Measurements from ENCODE around the gene SCP2.

Gene SCP2

DNA sequence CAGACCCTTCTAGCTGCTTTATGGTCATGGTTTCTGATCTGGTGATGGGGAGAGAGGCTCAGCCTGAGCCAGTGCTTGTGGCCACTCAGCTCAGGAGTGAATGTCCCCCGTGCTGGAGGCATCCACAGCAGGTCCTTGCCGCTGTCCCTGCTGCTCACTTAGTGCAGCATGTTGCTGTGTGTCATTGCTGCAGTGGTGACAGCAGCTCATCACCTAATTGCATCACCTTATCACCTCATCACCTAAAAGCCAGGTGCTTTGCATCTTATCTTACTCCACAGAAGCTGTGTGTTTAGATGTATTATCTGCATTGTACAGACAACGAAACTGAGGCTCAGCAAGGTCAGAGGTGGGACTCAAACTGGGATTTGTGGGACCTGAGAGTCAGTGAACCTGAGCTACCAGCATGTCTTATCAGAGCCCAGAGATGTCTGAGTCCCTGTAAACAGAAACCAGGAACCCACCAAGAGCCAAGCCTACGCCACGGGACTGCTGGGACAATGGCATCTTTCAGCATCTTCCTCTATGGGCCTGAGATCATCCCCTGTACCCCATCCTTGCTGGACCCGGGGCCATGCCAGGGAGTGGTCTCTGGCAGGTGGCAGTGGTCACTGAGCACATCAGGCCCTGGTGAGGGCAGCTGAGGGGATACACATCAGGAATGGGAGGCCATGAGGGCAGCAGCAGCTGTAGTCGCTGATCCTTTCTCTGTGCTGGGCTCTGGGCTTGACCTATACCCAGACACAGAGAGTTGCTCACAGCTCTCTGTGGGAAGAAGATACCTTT lies 141.4 kb downstream of the SCP2 start:
- no peak for DNase-seq (ENCODE audit: low read depth in 3 of 3)

DNA sequence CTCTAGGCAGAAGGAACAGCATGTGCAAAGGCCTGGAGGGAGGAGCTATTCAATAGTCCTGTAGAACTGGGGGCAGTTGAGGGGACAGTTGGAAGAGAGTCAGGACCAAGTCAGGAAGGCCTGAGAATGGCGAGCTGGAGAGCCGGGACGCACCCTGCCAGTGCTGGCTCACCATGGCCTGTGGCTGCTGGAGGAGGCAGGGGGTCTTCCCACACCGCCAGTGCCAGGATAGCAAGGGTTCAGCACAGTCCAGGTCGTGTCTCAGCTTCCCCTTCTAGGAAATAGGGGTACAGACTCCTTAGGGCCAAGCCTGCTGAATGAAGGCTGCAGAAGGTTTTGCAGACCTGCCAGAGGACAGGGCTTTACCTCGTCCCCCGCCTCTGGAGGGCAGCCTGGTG lies 142.2 kb downstream of the SCP2 start:
- no peak for DNase-seq (ENCODE audit: low read depth in 3 of 3)

DNA sequence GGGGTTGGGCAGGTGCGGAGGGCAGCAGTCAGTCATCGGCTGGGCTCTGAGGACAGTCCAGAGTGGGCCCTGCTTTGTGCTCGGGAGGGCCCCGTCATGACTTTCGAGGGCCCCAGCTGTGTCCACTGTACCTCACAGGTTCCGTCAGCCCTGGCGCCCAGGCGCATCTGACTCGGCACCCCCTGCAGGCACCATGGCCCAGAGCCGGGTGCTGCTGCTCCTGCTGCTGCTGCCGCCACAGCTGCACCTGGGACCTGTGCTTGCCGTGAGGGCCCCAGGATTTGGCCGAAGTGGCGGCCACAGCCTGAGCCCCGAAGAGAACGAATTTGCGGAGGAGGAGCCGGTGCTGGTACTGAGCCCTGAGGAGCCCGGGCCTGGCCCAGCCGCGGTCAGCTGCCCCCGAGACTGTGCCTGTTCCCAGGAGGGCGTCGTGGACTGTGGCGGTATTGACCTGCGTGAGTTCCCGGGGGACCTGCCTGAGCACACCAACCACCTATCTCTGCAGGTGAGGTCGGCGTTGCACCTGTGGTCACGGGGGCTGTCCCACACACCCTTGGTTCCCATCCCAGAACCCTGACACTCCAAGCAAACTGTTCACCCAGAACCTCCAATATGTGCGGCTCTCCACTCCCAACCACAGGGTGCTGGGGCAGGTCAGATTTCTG lies 142.7 kb downstream of the SCP2 start:
- no peak for DNase-seq (ENCODE audit: low read depth in 3 of 3)

DNA sequence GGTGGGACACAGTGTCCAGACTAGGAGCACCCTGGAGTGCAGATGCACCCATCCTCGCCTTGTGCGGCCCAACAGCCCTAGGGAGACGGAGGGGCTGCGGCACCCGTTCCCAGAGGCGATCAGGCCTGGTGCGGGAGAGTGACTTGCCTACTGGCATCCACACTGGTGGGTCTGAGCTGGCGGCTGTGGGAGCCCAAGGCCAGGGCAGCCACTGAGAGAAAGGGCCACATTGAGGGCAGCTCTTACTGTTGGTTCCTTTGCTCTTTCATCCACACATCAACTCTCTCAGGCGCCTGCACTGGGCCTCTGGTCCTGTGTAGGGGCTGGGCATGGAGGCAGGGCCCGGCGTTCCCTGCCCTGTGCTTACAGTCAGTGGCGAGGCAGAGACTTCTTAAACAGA lies 143.5 kb downstream of the SCP2 start:
- no peak for DNase-seq (ENCODE audit: low read depth in 3 of 3)

DNA sequence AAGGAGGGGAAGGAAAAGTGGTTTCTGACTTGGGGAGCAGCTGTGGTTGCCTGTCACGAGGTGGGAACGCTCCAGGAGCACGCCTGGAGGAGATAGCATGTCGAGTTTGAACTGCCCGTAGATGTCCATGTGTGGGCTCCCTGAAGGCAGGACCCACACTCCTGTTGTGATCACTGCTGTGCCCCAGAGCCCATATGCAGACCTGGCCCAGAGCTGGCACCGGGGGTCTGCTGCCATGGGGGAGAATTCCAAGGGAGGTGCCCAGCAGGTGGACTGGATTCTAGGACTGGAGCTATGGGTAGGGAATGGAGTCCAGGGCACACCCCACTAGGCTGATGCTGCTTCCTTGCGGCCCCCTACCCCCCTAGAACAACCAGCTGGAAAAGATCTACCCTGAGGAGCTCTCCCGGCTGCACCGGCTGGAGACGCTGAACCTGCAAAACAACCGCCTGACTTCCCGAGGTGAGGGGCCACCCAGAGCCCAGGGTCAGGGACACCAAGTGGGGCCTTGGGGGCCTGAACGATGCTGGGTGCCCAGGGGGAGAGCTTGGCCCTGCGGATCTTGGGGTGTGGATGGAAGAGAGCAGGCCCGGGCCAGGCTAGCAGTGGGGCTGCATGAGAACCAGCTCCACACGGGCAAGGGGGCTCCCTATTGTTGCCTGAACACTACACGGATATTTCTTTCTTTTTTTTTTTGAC lies 144.2 kb downstream of the SCP2 start:
- no peak for DNase-seq (ENCODE audit: low read depth in 3 of 3)

DNA sequence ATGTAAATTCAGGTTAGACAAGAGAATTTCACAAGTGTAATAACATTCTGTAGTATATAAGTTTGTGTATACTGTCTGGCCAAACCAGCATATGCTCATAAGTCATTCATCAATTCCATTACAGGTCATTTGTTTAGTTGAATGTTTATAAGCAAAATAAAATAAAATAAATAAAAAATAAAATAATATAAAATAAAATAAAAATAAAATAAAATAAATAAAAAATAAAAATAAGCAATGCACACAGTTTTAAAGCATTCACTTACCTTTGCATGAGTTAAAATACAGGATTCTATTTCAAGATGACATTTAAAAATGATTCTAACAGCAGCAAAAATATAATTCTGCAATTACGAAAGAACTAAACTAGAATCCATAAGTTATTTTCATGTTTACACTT lies 144.8 kb downstream of the SCP2 start:
- DNase-seq (ENCODE audit: low read depth in 3 of 3): no peak

DNA sequence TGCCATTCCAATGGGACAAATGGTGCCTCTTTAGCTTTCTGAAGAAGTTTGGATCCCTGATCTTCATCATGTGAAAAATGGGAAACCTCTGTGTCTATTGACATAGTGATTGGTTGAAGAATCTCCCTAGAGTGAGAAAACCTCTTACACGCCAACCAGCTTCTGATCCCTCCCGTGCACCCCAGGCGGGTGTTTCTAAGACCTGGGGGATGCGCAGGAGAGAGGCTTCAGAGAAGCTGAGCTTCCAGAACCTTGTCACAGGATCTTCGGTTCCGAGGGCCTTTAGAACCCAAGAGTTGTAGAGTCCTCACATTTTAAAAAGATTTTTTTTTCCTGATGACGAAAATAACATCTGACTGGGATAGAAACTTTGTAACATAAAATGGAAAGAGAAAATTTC lies 146.2 kb downstream of the SCP2 start:
- DNase-seq (ENCODE audit: low read depth in 3 of 3): no peak

DNA sequence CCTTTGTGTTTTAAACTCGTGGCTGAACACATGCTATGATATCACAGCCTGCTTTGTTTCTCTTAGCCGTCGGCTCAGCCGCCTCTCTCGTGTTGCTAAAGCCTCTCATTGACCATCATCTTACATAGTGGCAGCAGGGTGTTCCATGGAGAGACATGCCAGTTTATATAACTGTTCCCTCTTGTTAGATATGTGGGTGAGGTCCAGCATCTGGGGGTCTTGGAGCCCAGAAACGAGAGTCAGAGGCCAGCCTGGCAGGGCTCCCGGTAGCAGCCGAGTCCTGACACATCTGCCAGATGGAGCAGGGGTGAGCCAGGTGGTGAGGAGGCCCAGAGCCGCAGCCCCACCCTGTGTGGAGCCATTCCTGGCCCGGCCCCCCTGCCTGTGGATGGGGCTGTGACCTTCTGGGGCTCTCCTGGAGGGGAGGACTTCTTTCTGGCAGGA lies 146.8 kb downstream of the SCP2 start:
- DNase-seq (ENCODE audit: low read depth in 3 of 3): no peak

DNA sequence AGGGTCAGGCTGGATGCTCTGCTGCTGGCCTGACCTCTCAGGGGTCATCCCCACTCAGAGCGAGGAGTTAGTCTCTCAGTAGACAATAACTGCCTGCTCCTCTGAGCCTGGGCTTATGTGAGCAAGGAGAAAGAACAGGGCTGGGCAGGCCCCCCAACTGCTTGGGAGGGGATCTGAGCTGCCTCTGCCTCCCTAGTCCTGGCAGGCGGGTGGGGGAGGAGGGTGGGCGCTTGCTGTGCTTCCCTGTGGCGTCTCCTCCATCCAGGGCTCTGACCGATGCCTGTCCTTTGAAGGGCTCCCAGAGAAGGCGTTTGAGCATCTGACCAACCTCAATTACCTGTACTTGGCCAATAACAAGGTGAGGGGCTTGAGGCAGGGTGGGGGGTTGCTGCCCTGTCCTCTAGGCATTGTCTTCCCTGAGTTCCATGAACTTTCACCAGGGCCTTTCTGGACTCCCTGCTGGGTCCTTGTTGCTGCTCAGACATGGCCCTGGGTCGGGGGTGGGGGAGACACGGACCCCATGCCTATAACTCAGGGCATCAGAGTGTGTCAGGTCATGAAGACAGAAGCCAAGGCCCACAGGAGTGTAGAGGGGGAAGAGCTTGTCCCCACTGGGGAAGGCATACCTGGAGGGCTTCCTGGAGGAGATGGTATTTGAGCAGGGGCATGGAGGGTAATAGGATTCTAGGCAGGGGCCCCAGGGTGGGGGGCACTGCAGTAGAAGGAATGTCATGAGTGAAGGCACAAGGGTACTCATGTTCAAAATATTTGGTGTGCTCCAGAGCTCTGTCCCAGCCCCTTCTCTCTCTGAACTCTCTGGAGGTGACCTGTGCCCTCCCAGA lies 147.5 kb downstream of the SCP2 start:
- DNase-seq (ENCODE audit: low read depth in 3 of 3): no peak

DNA sequence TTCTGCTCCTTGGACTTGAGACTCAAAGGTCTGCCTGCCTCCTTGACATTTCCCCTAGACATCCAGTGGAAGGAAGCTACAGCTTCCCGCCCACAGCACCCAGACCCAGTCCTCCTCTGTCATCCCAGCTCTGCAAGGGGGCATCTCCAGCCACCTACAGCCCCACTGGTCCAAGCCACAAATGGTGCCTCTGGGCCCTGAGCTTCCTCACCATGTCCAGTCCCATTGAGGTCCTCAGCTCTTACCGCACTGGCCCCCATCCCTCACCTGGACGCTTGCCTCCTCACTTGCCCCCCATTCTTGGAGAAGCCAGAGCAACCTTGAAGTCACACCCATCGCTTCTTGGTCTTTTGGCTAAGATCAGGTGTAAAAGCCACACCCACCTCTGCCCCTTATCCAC lies 148.1 kb downstream of the SCP2 start:
- DNase-seq (ENCODE audit: low read depth in 3 of 3): no peak

DNA sequence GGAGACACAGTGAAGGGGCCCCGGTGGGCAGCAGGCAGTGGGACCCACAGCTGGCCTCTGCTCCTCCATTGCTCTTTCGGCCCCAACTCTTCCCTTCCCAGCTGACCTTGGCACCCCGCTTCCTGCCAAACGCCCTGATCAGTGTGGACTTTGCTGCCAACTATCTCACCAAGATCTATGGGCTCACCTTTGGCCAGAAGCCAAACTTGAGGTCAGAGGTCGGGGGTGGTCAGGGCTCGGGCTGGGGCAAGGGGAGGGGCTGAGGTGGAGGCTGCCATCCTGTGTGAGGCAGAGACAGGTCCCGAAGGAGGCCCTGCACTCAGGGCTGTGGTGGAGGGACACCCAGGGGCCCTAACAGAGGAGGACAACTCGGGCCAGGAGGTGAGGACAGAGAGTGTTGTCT lies 148.7 kb downstream of the SCP2 start:
- no peak for DNase-seq (ENCODE audit: low read depth in 3 of 3)

DNA sequence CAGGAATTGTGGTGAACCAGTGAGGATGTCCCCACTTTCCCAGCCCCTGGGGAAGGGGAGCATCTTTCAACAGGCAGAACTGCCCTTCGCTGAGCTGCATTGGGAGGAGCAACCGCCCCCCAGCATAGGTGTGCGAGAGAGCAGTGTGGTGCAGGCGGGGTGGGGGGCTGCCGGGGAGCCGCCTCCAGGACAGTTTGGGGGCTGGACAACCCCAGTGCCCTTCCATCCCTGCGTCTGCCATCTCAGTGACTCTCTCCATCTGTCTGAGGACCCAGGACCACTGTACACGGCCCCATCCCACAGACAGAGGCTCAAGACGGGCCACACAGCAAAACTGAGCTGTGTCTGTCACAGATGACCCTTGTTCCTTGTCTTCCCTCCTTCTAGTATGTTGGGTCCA lies 149.1 kb downstream of the SCP2 start:
- no peak for DNase-seq (ENCODE audit: low read depth in 3 of 3)

DNA sequence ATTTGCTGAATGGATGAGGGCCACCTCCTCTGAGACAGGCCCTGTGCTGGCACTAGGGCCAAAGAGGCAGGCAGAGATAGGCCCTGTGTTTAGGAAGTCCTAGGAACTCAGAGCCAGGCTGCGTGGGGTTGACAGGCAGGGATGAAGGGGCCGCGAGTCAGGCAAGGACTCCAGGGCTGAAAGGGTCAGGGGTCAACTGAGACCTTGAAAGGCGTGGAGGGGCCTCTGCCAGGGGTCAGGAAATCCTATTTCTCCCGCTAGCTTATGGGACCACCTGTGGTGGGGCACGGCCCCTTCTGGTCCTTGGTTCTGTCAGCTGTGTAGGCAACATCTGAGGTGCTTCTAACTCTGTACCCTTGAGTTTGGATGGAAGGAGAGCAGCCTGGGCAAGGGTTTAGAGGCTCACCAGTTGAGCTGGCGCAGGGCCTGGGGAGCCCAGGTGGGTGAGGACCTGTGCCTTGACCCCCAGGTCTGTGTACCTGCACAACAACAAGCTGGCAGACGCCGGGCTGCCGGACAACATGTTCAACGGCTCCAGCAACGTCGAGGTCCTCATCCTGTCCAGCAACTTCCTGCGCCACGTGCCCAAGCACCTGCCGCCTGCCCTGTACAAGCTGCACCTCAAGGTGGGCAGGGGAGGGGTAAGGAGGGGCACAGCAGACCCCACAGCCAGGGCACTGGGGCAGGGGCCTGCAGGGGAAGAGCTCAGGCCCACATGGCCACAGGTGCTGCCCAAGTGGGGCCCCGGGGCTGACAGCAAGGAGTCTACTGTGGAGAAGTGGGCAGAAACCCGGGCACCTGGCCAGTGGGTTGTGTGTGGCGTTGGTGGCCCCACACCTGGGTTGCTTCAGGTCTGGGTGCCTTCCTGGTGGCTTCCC lies 149.9 kb downstream of the SCP2 start:
- no peak for DNase-seq (ENCODE audit: low read depth in 3 of 3)

DNA sequence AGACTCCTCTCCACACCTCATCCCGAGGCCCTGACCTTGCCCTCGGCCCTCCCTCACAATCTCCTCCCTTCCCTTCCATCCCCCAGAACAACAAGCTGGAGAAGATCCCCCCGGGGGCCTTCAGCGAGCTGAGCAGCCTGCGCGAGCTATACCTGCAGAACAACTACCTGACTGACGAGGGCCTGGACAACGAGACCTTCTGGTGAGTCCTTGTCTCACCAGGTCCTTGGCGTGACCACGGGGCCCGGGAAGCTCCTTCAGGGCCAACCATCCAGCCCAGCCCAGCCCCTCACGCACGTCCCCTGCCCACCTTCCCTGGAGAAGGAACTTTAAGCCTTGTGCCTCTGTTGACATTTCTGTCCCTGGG lies 150.5 kb downstream of the SCP2 start:
- DNase-seq (ENCODE audit: low read depth in 3 of 3): no peak

DNA sequence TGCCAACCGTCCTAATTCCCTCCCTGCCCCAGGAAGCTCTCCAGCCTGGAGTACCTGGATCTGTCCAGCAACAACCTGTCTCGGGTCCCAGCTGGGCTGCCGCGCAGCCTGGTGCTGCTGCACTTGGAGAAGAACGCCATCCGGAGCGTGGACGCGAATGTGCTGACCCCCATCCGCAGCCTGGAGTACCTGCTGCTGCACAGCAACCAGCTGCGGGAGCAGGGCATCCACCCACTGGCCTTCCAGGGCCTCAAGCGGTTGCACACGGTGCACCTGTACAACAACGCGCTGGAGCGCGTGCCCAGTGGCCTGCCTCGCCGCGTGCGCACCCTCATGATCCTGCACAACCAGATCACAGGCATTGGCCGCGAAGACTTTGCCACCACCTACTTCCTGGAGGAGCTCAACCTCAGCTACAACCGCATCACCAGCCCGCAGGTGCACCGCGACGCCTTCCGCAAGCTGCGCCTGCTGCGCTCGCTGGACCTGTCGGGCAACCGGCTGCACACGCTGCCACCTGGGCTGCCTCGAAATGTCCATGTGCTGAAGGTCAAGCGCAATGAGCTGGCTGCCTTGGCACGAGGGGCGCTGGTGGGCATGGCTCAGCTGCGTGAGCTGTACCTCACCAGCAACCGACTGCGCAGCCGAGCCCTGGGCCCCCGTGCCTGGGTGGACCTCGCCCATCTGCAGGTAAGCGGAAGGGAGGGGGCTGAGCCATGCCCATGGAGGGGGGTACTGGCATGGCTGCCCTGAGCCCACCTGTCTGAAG lies 151.4 kb downstream of the SCP2 start:
- no peak for DNase-seq (ENCODE audit: low read depth in 3 of 3)

DNA sequence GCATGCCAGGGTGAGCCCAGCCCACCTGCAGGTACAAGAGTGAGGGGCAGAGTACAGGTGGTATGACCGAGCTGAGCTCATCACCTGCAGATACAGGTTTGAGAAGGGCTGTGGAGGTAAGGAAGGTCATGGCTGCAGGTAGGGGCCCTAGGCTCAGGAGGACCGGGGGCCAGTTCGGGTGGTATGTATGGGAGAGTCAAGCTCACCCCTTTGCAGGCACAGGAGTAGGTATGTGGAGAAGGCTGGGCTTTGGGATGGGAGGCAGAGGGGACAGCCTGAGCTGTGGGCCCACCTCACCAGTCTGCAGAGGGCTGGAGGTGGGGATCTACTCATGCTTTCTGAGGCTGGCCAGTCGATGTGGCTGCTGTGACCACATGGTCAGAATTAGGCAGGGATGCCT lies 152.2 kb downstream of the SCP2 start:
- DNase-seq (ENCODE audit: low read depth in 3 of 3): no peak

DNA sequence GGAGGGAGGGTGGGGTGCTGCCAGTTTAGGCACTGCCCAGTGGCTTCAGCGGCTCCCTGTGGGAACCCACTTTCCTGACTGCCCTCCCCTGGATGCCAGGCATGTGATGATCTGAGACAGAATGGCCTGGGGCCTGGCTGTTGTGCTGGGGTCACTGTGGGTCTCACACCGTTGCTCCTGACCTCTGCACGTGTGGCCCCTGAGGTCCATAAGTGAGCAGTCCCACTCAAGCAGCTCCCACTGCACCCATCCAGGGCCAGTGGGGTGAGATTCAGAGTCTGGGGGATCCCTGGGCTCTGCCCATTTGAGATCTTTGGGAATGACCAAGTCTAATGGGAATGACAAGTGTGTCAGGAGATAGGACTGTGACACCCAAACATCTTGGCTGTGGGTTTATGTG lies 153.0 kb downstream of the SCP2 start:
- no peak for DNase-seq (ENCODE audit: low read depth in 3 of 3)

DNA sequence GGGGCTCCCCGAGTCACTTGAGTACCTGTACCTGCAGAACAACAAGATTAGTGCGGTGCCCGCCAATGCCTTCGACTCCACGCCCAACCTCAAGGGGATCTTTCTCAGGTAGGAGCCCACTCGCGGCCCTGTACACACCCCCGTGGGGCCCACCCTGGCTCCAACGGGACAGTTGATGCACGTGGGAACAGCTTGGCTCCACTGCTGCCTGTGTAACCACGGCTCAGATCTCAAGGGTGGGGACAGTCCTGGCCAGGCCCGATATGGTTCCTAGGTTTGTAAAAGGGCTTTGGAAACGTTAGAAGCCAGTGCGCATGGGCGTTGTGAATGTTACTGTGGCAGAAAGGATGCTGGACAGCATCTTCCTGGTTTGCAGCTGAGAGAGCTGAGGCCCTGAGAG lies 153.7 kb downstream of the SCP2 start:
- no peak for DNase-seq (ENCODE audit: low read depth in 3 of 3)

DNA sequence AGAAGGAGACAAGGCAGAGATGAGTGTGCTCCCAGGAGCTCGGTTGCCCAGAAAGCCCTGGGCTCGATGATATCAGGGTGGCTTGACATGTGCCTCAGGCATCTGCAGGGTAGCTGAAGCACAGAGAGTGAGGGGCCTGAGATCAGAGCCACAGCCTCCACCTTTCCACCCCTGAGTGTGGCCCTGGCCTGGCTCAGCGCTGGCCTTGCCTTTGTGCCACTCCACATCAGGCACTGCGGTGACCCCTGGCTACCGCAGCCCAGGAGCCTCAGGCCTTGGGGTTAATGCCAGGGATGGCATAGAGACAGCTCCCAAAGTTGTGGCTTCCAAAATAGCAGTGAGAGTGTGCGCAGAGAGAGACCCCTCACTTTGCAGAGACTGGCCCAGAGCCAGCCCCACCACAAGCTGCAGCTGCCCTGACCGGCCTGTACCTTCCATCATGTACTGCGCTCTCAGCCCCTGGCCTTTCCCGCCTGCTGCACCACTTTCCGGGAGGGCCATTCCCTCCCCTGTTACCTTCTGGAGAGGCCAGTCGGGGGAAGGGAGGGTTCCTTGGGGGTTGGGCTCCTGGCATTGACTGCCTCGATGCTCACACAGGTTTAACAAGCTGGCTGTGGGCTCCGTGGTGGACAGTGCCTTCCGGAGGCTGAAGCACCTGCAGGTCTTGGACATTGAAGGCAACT lies 154.4 kb downstream of the SCP2 start:
- DNase-seq (ENCODE audit: low read depth in 3 of 3): no peak
